SK-N-SH (cell line): ENCODE results near the gene CACNG5. TPM values are rescaled to one million over a fixed set of nuclear protein-coding genes. Genes with fewer than 3 reads are reported as not detected.

Experiments used
- CTCF ChIA-PET: fragments of 300-600, 350-600 bp; formaldehyde crosslinking; extraction: SDS; loops from one replicate; lab custom pipeline; 2021; lab: Yijun Ruan, JAX
- POLR2A ChIA-PET: fragments of 350-600 bp; sonication (Branson Sonifier 250); formaldehyde crosslinking; extraction: SDS; loops from one replicate; lab custom pipeline; 2020; ENCODE audit warnings: antibody characterized with exemption, inconsistent platforms; lab: Yijun Ruan, JAX
- DNase-seq: peaks from one replicate; pipeline ENCODE4 v3.0.0; 2012
- H2AFZ ChIP-seq: fragments of 200-600 bp; sonication (generic); 2 replicates; pipeline ENCODE4 v1.8.1; 2016; ENCODE audit warnings: antibody characterized with exemption, mild to moderate bottlenecking, low read depth
- H3F3A ChIP-seq: fragments of 200-600 bp; sonication (generic); replicated peaks from 2 replicates; pipeline ENCODE3; 2016; ENCODE audit warnings: antibody characterized with exemption, mild to moderate bottlenecking; ENCODE audit not compliant: insufficient read depth
- H3K27ac ChIP-seq, 2 experiments: fragments of 200-500 bp in 1 of 2; fragments of 200-600 bp in 1 of 2; sonication (Bioruptor generic) in 1 of 2; sonication (generic), shearing (Covaris generic) in 1 of 2; 2 replicates each; pipeline versions ENCODE4 v1.5.1 to v1.6.1; 2014 to 2016; ENCODE audit warnings: low read depth in 2 of 2, inconsistent platforms in 1 of 2, low read length in 1 of 2, mild to moderate bottlenecking in 1 of 2, mixed read lengths in 1 of 2
- H3K27me3 ChIP-seq: fragments of 200-600 bp; sonication (generic), shearing (Covaris generic); 2 replicates; pipeline ENCODE4 v1.6.1; 2016; ENCODE audit warnings: mixed run types; ENCODE audit not compliant: insufficient read depth
- H3K36me3 ChIP-seq, 2 experiments: fragments of 200-500 bp in 1 of 2; fragments of 200-600 bp in 1 of 2; sonication (Bioruptor generic) in 1 of 2; sonication (generic) in 1 of 2; replicated peaks in 1 of 2; 2 replicates each; pipeline versions ENCODE3 to v1.5.1; 2014 to 2016; ENCODE audit warnings: low read length in 1 of 2, mild to moderate bottlenecking in 1 of 2; ENCODE audit not compliant: insufficient read depth in 2 of 2, control insufficient read depth in 1 of 2
- H3K4me1 ChIP-seq, 2 experiments: fragments of 200-500 bp in 1 of 2; fragments of 200-600 bp in 1 of 2; sonication (Bioruptor generic) in 1 of 2; sonication (generic), shearing (Covaris generic) in 1 of 2; 2 replicates each; pipeline versions ENCODE4 v1.5.1 to v1.6.1; 2014 to 2016; ENCODE audit warnings: low read depth in 1 of 2, low read length in 1 of 2, mixed run types in 1 of 2; ENCODE audit not compliant: insufficient read depth in 2 of 2, control insufficient read depth in 1 of 2
- H3K4me2 ChIP-seq: fragments of 200-600 bp; sonication (generic), shearing (Covaris generic); 2 replicates; pipeline ENCODE4 v1.6.1; 2017; ENCODE audit warnings: mixed run types
- H3K4me3 ChIP-seq, 2 experiments: fragments of 200-500 bp in 1 of 2; fragments of 200-600 bp in 1 of 2; sonication (Bioruptor generic) in 1 of 2; sonication (generic), shearing (Covaris generic) in 1 of 2; 2 replicates each; pipeline versions ENCODE4 v1.5.1 to v1.8.1; 2014 to 2016; ENCODE audit warnings: low read depth in 2 of 2, inconsistent platforms in 1 of 2, low read length in 1 of 2, mild to moderate bottlenecking in 1 of 2, mixed read lengths in 1 of 2, moderate library complexity in 1 of 2
- H3K79me2 ChIP-seq: fragments of 200-600 bp; sonication (generic); 2 replicates; pipeline ENCODE4 v1.8.1; 2017; ENCODE audit warnings: mild to moderate bottlenecking; ENCODE audit not compliant: insufficient read depth
- H3K9ac ChIP-seq: fragments of 200-600 bp; sonication (generic); 2 replicates; pipeline ENCODE4 v1.6.1; 2017; ENCODE audit warnings: mixed run types
- H3K9me2 ChIP-seq: fragments of 200-600 bp; sonication (generic); 2 replicates; pipeline ENCODE4 v1.6.1; 2017; ENCODE audit warnings: mixed run types
- H3K9me3 ChIP-seq: fragments of 200-600 bp; sonication (generic); 2 replicates; pipeline ENCODE4 v1.6.1; 2017; ENCODE audit warnings: mixed run types, mild to moderate bottlenecking, moderate library complexity
- H4K20me1 ChIP-seq: fragments of 200-600 bp; sonication (generic); 2 replicates; pipeline ENCODE4 v1.6.1; 2017; ENCODE audit warnings: mild to moderate bottlenecking, mixed run types; ENCODE audit not compliant: insufficient read depth
- CTCF ChIP-seq: fragments of 200-600 bp; sonication (generic); IDR thresholded peaks from 2 replicates; pipeline ENCODE4 v1.6.1; 2017; ENCODE audit warnings: antibody characterized with exemption, mild to moderate bottlenecking, moderate library complexity
- FOSL2 ChIP-seq: IDR thresholded peaks from 2 replicates; pipeline ENCODE4 v1.4.0; 2012; ENCODE audit warnings: low read depth, mild to moderate bottlenecking, moderate library complexity, borderline replicate concordance
- FOXM1 ChIP-seq: IDR thresholded peaks from 2 replicates; pipeline ENCODE4 v1.4.0; 2012; ENCODE audit warnings: low read depth, mild to moderate bottlenecking
- JUND ChIP-seq: IDR thresholded peaks from 2 replicates; pipeline ENCODE4 v1.4.0; 2012
- MAX ChIP-seq: IDR thresholded peaks from 2 replicates; pipeline ENCODE4 v1.4.0; 2012; ENCODE audit warnings: low read depth
- NRF1 ChIP-seq: IDR thresholded peaks from 2 replicates; pipeline ENCODE4 v1.6.1; 2012; ENCODE audit warnings: low read depth, mild to moderate bottlenecking, low read length
- RAD21 ChIP-seq: IDR thresholded peaks from 2 replicates; pipeline ENCODE4 v1.6.1; 2012; ENCODE audit warnings: mild to moderate bottlenecking, low read length
- RFX5 ChIP-seq: IDR thresholded peaks from 2 replicates; pipeline ENCODE4 v1.6.1; 2012; ENCODE audit warnings: mild to moderate bottlenecking, improper control_type of control experiment, low read length
- RXRA ChIP-seq: IDR thresholded peaks from 2 replicates; pipeline ENCODE4 v1.4.0; 2012; ENCODE audit warnings: low read depth, mild to moderate bottlenecking, borderline replicate concordance
- TAF1 ChIP-seq: IDR thresholded peaks from 2 replicates; pipeline ENCODE4 v1.6.1; 2012; ENCODE audit warnings: low read depth, mild to moderate bottlenecking, low read length, moderate library complexity, borderline replicate concordance
- TEAD4 ChIP-seq: IDR thresholded peaks from 2 replicates; pipeline ENCODE4 v1.4.0; 2012; ENCODE audit warnings: mild to moderate bottlenecking, borderline replicate concordance; ENCODE audit not compliant: insufficient read depth
- WGBS: methylation state at CpG from one replicate; pipeline ENCODE4 v1.1.6; 2017; ENCODE audit warnings: low lambda C conversion rate; 5-methylcytosine and 5-hydroxymethylcytosine counted together
- polyA plus RNA-seq, 3 experiments: library from polyadenylated mRNA; depleted of rRNA; stranded (reverse); fragments of >200 nt; gene quantifications; 2 replicates each; pipeline ENCODE4 v1.2.3, GENCODE V29; 2012

Gene CACNG5
- polyA plus RNA-seq, 1 of the 3 experiments (the other 2 are of a cell fraction), result 0.10 TPM

- Histone ChIP-seq H3K9ac (no peak overlapping the region), H4K20me1 (no peaks in the 10 kb centered on the region), H3K4me3 (no peak overlapping the region), H3K79me2 (no peaks in the 10 kb centered on the region), H3K27ac (no peak overlapping the region), H3K27me3 (no peaks in the 10 kb centered on the region), H3F3A (peaks cover 20% of the 10 kb centered on the region), H3K9me2 (no peaks in the 10 kb centered on the region), H3K9me3 (no peaks in the 10 kb centered on the region), H2AFZ (no peak overlapping the region), H3K4me2 (no peak overlapping the region), H3K4me1 (peaks cover 0 to 13% of the 10 kb centered on the region in 2 experiments; a peak in 1 of 4 replicates), H3K36me3 (peaks cover 24 to 34% of the 10 kb centered on the region in 2 experiments)
- POLR2A ChIA-PET, result no interaction called here
- TF ChIP-seq RFX5, result no peak
- TF ChIP-seq JUND, result no peak
- no peak for TF ChIP-seq RXRA
- TF ChIP-seq TAF1, result no peak
- no peak for TF ChIP-seq RAD21
- no peak for TF ChIP-seq FOSL2
- CTCF ChIA-PET, result interaction anchor here (1.0 kb wide), 1 partner anchor 82 kb away, joined by 3 read pairs; no protein-coding TSS in a partner anchor
- WGBS, result 91% methylated on average over 5 of the region's 5 CpGs
- no peak for DNase-seq
Observed at GRCh38 chr17:66809408-66809807, 25.5 kb upstream of the CACNG5 start.

- 95% methylated on average over 12 of the region's 12 CpGs for WGBS
- TF ChIP-seq CTCF (no peak), MAX (no peak), TEAD4 (no peak), NRF1 (no peak), RFX5 (peak; percentile 94), FOXM1 (no peak)
- no peak overlapping the region for H3K9ac ChIP-seq
- H3K9me3 ChIP-seq, result no peaks in the 10 kb centered on the region
- peaks cover 0 to 13% of the 10 kb centered on the region in 2 experiments; a peak in 1 of 4 replicates for H3K4me1 ChIP-seq
- H3K27me3 ChIP-seq, result no peaks in the 10 kb centered on the region
- no peak overlapping the region for H3K4me3 ChIP-seq
- peaks cover 20% of the 10 kb centered on the region for H3F3A ChIP-seq
- H3K9me2 ChIP-seq, result no peaks in the 10 kb centered on the region
- ChIA-PET POLR2A (no interaction called here), CTCF (no interaction called here)
- peaks cover 17 to 19% of the 10 kb centered on the region in 2 experiments for H3K36me3 ChIP-seq
- H4K20me1 ChIP-seq, result no peaks in the 10 kb centered on the region
- no peaks in the 10 kb centered on the region for H3K79me2 ChIP-seq
- no peak overlapping the region for H2AFZ ChIP-seq
- no peak overlapping the region for H3K4me2 ChIP-seq
- no peak overlapping the region for H3K27ac ChIP-seq
- DNase-seq, result no peak
Observed at GRCh38 chr17:66810951-66811682, 23.8 kb upstream of the CACNG5 start.
